Nephron progenitor cell (in vitro differentiated cells): Measurements from ENCODE around the gene DDX49.

Source experiments
- DNase-seq: peaks from one replicate; pipeline ENCODE4 v3.0.0; 2021
- H3K27ac Mint-ChIP-seq: 2 replicates; pipeline ENCODE4 v1.8.0; 2021; ENCODE audit warnings: mild to moderate bottlenecking, moderate library complexity, mixed read lengths
- H3K27me3 Mint-ChIP-seq: 2 replicates; pipeline ENCODE4 v1.8.0; 2021; ENCODE audit warnings: mild to moderate bottlenecking, low read depth, mixed read lengths; ENCODE audit not compliant: poor library complexity
- H3K36me3 Mint-ChIP-seq: 2 replicates; pipeline ENCODE4 v1.8.0; 2021; ENCODE audit warnings: low read depth, mixed read lengths
- H3K4me1 Mint-ChIP-seq: 2 replicates; pipeline ENCODE4 v1.8.0; 2021; ENCODE audit warnings: mixed read lengths
- H3K4me3 Mint-ChIP-seq: 2 replicates; pipeline ENCODE4 v1.8.0; 2021; ENCODE audit warnings: mild to moderate bottlenecking, moderate library complexity, mixed read lengths
- H3K9me3 Mint-ChIP-seq: 2 replicates; pipeline ENCODE4 v1.8.0; 2021; ENCODE audit warnings: mild to moderate bottlenecking, moderate library complexity, mixed read lengths
- TF ChIP-seq, protein P1 (sequence below): fragments of 200-600 bp; sonication (generic); IDR thresholded peaks from 2 replicates; pipeline ENCODE4 v1.5.0; 2021; ENCODE audit warnings: antibody characterized with exemption

Gene DDX49

DNA sequence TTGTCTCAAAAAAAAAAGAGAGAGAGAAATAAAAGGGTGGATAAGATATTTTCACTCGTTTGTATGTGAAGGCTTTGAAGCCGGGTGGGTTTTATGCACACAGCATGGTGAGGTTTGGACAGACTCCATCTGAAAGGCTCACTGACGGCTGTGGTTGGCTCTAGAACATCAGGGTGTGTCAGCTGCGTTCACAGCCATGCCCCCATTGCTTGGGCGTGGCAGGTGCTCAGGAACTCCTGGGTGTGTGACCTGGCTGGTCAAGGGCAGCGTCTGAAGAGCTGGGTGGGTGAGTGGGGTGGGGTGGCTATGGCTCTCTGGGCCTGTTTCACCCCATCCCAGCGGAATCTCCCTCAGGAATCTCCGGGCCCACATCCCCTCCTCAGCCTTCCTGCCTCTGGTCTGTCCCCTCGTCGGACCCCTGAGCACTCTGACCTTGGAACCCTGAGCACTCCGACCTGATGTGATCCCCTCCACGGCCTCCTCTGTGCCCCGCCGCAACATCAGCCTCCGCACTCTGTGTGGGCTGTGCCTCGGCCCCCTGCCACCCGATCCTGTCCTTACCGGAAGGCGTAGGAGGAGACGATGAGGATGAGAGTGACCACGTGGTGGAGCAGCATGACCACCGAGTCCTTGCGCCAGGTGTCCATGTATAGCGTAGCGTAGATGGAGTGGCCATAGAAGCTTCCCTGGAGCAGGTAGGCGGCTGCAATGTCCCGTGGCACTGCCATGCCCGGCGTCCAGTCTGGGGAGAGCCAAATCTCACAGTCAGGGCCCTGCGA lies 35.8 kb upstream of the DDX49 start:
- H3K9me3 Mint-ChIP-seq, result no peaks in the 10 kb centered on the region
- H3K27me3 Mint-ChIP-seq, result peaks cover 8% of the 10 kb centered on the region
- no peak for DNase-seq
- H3K4me1 Mint-ChIP-seq, result no peaks in the 10 kb centered on the region
- no peak overlapping the region for H3K4me3 Mint-ChIP-seq
- H3K27ac Mint-ChIP-seq, result peak overlapping the region; percentile 59
- H3K36me3 Mint-ChIP-seq, result peaks cover 53% of the 10 kb centered on the region
- TF ChIP-seq, protein P1, sequence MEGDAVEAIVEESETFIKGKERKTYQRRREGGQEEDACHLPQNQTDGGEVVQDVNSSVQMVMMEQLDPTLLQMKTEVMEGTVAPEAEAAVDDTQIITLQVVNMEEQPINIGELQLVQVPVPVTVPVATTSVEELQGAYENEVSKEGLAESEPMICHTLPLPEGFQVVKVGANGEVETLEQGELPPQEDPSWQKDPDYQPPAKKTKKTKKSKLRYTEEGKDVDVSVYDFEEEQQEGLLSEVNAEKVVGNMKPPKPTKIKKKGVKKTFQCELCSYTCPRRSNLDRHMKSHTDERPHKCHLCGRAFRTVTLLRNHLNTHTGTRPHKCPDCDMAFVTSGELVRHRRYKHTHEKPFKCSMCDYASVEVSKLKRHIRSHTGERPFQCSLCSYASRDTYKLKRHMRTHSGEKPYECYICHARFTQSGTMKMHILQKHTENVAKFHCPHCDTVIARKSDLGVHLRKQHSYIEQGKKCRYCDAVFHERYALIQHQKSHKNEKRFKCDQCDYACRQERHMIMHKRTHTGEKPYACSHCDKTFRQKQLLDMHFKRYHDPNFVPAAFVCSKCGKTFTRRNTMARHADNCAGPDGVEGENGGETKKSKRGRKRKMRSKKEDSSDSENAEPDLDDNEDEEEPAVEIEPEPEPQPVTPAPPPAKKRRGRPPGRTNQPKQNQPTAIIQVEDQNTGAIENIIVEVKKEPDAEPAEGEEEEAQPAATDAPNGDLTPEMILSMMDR, result no peak

DNA sequence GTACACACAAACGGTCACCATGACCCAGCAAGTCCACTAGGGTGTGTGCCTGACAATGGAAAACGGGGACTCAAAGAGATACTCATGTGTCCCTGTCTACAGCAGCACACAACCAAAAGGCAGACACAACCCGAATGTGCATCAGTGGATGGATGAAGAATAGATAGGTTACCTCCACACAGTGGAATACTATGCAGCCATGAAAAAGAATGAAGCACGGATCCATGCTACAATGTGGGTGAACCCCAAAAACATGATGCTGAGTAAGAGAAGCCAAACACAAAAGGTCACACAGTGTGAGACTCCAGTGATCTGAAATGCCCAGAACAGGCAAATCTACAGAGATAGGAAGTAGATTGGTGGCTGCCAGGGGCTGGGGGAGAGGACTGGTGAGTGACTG lies 32.5 kb upstream of the DDX49 start:
- TF ChIP-seq, protein P1, result no peak
- Mint-ChIP-seq H3K4me3 (no peak overlapping the region), H3K9me3 (no peaks in the 10 kb centered on the region), H3K27me3 (peaks cover 8% of the 10 kb centered on the region), H3K36me3 (peaks cover 40% of the 10 kb centered on the region), H3K27ac (no peak overlapping the region), H3K4me1 (no peaks in the 10 kb centered on the region)
- DNase-seq, result no peak

GRCh38 chr19:18889949-18890745 lies 29.4 kb upstream of the DDX49 start:
- H3K27ac Mint-ChIP-seq, result peak overlapping the region; percentile 34
- TF ChIP-seq, protein P1, result no peak
- no peak for DNase-seq
- H3K9me3 Mint-ChIP-seq, result no peaks in the 10 kb centered on the region
- peaks cover 3% of the 10 kb centered on the region for H3K4me1 Mint-ChIP-seq
- H3K36me3 Mint-ChIP-seq, result peaks cover 24% of the 10 kb centered on the region
- peaks cover 7% of the 10 kb centered on the region for H3K27me3 Mint-ChIP-seq
- H3K4me3 Mint-ChIP-seq, result no peak overlapping the region

DNA sequence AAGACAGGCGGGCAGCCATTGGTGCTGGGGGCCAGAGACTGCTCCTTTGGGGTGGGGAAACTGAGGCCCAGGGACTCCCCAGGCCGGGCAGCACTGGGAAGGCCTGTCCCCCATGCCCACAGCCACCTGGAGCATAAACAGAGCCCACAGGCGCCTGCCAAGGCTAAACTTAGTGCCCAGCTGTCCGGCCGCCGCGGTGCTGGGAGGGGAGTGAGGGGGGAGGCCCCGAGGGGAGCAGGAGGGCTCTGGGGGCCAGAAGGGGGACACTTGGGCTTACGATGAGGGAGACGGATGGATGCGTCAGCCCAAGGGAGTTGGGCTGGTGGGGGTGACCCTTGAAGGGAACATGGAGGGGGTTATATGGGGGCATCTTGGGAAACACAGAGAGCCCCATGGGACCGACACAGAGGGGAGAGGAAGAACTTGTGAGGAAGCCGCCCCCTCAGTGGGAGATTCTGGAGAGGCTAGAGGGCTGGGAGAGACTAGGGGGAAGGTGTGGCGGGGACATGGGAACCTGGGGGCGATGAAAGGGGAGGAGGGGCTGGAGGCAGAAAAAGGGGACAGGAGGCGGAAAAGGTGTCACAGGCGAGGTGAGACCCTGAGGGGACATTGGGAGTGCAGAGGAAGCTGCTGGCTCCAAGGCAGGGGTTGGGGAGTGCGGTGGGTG lies 25.8 kb upstream of the DDX49 start:
- TF ChIP-seq, protein P1, result no peak
- Mint-ChIP-seq H3K4me3 (peak overlapping the region; percentile 56), H3K9me3 (no peaks in the 10 kb centered on the region), H3K36me3 (peaks cover 6% of the 10 kb centered on the region), H3K27ac (no peak overlapping the region), H3K27me3 (peaks cover 6% of the 10 kb centered on the region), H3K4me1 (peaks cover 9% of the 10 kb centered on the region)
- no peak for DNase-seq

DNA sequence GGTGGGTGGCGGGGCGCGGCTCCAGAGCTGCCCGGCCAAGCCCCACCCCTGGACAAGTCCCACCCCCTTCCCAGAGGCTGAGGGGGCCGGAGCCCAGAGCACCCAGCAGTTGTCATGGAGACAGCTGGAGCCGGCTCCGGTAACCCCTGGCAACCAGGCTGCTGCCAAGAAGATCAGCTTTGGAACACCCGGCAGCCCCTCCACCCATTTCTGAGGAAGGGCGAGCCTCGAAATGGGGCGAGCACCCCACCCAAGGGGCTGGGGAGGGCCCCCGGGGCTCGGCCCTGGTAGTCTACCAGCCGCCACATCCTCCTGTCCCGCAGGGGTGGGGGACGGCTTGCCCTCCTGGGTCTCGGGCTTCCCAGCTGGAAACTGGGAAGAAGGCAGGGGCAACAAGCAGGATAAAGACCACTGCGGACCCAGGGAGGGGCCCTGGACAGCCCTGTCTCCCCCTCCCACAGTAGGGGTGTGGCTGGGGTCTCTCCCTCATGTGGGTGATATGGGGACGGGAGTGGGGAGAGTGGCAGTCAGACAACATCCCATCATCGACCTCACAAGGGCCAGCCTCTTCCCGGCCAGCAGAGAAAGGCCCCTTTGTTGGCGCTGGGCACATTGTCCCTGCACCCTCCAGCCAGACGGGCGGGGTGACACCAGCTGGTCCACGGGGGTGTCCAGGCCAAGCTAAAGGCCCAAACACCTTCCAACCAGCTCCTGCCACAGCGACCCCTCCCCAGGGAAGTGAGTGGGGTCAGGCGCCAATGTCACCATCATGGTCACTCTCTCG lies 25.1 kb upstream of the DDX49 start:
- H3K27ac Mint-ChIP-seq, result no peak overlapping the region
- DNase-seq, result peak; percentile 69
- H3K4me3 Mint-ChIP-seq, result peak overlapping the region; percentile 83

More for the DNA sequence above, 25.1 kb upstream of the DDX49 start:
- Mint-ChIP-seq H3K36me3 (peaks cover 6% of the 10 kb centered on the region), H3K27me3 (peaks cover 6% of the 10 kb centered on the region), H3K9me3 (no peaks in the 10 kb centered on the region), H3K4me1 (peaks cover 9% of the 10 kb centered on the region)
- TF ChIP-seq, protein P1, result no peak
